ENCODE results near the gene ZKSCAN8.
A peak's percentile ranks its signal among the peaks of the same experiment; 100 is the strongest.

The ZKSCAN8 gene

DNA sequence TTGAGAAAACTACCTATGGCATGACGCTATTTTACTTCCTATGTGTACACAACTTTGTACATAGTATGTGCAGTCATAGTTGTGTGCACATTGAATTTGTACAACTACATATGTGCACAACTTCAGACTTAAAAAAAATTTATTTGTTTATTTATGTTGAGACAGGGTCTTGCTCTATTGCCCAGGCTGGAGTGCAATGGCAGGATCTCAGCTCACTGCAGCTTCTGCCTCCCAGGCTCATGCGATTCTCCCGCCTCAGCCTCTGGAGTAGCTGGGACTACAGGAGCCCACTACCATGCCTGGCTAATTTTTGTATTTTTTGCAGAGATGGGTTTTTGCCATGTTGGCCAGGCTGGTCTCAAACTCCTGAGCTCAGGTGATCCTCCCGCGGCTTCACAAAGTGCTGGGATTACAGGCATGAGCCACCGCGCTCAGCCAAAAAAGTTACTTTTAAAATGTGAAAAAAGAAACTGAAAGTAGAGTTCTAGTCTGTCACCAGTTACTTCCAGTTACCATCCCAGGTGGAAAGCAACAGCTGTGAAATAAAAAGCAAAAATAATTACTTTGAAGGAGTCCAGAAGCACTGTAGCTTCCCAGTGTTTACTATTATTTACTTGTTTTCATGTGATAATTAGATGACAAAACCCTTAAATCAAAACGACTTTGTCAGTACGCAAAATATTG, 1.7 kb upstream of the ZKSCAN8 start:
- DNase-seq (ENCODE audit: low spot score): no peak

DNA sequence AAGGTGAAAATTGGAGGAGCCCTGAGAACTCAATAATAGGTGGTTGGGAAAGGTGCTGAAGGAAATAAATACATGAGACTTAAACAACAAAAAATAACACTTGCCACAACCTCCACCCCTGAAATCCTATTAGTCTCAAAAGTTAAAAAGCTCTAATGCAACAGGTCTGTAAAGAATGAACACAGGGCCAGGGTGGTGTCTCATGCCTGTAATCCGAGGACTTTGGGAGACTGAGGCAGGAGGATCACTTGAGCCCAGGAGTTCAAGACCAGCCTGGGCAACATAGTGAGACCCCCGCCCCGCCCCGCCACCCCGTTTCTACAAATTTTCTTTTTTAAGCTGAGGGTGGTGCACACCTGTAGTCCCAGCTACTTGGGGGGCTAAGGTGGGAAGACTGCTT, 1.1 kb upstream of the ZKSCAN8 start:
- no peak for DNase-seq (ENCODE audit: low spot score)

DNA sequence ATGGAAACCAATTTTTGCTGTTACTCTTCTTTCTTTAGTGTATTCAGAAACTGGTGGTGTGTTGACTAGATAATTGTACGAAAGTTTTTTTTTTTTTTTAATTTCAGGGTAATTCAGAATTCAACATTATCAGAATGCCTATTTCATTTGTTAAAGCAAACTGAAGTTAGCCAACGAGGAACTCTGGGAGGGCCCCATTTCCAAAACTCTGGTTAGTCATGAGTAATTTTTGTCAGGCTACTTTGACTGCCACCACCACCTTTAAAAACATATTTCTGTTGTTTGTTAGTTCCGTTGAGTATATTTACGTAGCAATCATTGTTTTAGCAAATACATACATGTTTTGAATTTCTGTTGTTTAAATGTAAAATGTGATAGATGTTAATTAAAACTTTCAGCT, 763 bp downstream of the ZKSCAN8 start:
- DNase-seq (ENCODE audit: low spot score): peak; percentile 22

DNA sequence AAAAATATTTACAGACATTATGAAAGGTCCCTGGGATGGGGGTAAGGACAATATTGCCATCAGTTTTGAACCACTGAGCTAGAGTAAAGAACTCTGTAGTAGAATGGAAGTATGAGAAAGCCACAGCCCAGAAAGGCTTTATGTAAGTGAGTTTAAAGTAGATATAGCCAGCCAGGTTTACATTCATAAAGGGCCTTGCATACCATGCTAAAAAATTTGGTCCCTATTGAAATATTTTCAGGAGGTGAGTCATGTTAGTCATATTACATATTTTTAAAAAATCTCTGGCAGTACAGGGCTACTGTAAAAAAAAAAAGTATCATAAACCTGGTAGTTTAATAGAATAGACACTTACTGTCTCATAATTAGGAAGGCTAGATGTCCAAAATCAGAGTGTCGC, 3.5 kb downstream of the ZKSCAN8 start:
- DNase-seq (ENCODE audit: low spot score): no peak

DNA sequence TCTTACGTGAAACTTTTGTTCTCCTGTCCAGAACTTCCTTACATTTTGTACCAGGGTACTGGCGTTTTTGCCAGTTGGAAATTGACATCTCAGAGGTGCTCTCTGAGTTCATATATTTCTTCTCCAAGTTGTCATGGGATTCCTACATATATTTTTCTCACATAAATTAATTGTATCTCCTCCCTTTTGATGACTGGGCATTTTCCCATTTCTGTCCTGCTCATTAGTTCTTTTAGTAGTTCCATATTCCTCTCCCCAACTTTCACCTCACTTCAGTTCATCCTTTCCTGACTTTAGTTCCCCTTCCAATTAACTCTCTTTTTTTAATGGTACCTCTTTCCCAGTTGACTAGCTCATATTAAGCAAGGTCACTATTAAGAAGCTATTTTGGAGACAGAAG, 10.8 kb downstream of the ZKSCAN8 start:
- no peak for DNase-seq (ENCODE audit: low spot score)

DNA sequence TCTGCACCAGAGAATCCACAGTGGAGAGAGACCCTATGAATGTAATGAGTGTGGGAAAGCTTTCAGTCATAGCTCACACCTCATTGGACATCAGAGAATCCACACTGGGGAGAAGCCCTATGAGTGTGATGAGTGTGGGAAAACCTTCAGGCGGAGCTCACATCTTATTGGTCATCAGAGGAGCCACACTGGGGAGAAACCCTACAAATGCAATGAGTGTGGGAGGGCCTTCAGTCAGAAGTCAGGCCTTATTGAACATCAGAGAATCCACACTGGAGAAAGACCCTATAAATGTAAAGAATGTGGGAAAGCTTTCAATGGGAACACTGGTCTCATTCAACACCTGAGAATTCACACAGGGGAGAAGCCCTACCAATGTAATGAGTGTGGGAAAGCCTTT, 11.9 kb downstream of the ZKSCAN8 start:
- no peak for DNase-seq (ENCODE audit: low spot score)

DNA sequence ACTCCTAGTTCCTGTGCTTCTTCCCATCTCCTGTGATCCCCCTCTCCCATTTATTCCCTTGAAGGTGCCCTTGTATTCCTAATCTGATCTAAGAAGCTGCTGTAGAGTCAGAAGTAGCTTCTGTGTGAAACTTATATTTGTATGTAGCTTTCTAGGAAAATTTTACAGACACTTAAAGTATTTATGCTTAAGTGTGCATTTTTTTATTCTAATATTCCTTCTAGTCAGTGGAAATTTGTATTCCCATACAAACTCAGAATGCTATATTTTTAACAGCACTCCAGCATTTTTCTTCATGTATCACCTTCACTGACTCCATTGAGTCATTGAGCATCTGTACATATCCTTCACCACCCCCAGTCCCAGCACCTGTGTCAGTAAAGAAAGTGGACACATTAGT, 12.7 kb downstream of the ZKSCAN8 start:
- DNase-seq (ENCODE audit: low spot score): no peak

DNA sequence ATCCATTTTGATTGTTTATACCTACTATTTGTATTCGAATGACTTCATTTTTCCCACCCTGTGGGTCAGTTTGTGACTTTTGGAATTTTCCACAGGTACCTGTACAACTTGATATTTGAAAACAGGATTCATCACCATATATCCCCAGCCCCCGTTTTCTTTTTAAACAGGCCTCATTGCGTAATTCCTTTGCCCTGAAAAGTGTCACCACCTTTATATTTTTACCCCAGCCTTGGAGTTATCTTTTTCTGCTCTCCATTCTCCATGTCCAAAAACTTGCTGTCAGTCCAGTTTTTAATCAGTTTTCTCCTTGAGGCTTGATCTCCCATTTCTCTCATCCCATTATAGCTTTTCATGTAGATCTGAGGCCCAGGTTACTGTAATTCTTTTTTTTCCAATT, 16.6 kb downstream of the ZKSCAN8 start:
- DNase-seq (ENCODE audit: low spot score): no peak

DNA sequence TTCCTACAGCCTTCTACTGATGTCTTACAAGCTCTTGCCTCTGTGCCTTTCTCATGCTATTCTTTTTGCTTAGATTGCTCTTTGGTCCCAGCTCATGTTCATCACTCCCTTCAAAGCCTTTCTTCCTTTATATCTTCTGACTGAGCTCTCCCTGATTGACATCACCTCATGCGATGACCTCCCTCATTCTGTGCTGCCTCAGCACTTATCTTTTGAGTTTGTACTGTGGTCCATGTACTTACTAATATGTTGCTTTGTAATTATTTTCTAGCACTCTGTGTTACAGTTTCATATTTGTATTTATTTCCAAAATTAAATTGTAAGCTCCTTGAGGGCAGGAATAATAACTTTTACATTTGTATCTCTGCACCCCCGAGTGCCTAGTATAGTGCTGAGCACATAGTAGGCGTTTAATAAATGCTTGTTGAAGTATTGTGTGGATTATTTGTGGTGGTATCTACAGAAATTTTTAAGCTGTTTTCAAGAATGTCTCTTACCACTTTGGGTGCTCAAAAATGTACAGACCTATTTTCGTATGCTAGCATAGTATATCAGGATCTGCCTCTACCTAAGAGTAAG, 17.4 kb downstream of the ZKSCAN8 start:
- no peak for DNase-seq (ENCODE audit: low spot score)

DNA sequence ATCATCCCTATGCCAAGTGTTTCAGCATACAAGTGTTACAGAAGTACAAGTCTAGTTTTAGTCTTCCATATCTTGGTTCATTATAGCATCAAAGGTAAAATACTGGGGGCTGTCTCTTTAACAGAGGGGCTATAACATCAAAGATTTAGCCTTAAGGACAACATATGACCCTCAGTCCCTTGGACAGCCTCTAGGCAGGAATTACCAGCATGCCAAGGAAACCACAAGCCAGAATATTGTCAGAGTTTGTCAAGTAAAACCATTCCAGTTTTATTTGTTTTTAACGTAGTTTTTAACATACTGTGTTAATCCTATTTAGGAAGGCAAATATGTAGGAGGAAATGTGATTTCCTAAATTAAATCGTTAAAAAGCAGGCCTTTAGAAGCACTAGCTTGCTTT, 18.6 kb downstream of the ZKSCAN8 start:
- DNase-seq (ENCODE audit: low spot score): no peak

DNA sequence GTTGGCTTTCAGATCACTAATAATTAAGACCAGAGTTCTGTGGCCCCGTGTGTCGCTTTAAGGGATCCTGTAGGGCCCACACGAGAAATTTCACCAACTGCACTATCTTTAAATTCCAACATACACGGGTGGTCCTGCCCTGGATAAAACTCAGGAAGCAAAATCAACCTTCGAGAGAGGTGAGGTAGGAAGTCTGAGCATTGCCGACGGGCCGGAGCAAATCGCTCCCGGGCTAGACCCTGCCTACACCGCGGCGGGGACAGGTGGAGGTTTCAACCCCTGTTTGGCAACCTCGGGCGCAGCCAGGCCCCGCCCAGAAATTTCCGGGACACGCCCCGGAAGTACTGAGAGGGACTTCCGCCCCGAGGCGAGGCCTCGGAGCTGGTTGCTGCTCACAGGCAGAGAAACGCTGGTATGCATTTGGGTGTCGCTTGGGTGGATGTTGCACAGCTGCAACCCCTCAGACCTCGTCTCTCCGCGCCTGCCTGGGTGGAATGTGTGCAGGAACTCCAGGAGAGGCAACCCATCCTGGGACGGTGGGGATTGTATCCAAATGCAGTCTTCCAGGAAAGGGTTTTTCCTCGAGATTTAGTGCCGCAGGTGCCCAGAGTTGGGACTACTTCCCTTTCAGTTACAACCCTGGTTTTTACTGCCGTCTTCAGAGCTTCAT, 19.9 kb downstream of the ZKSCAN8 start:
- peak; percentile 72 for DNase-seq (ENCODE audit: low spot score)

DNA sequence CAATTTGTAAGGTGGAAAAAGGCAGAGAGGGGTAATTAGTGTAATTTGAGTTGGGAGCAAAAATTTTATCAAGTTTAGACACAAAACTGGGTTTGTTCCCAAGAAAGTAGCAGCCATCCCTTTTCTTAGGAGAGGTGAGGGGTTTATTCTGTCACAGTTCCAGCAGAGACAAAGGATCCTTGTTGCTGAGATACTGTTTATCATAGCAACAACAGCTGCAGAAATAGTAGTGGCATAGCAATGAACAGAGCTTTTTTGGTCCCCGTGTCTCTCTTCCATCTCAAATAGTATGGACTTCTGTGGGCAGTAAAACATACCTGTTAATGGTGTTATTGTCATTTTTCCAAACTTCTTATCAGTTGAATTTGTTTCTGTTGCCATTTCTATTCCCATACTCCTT, 23.9 kb downstream of the ZKSCAN8 start:
- no peak for DNase-seq (ENCODE audit: low spot score)

DNA sequence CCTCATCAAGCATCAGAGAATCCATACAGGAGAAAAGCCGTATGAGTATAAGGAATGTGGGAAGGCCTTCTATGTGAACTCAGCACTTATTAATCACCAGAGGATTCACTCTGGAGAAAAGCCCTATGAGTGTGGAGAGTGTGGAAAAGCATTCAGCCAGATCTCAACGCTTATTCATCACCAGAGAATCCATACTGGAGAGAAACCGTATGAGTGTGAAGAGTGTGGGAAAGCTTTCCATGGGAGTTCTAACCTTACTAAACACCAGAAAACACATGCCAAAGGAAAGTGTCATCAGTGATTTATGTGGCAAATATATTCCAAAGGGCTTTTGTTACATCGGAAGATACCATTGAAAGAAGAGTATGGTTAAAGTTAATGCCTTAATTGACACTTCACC, 25.4 kb downstream of the ZKSCAN8 start:
- peak; percentile 6 for DNase-seq (ENCODE audit: low spot score)

DNA sequence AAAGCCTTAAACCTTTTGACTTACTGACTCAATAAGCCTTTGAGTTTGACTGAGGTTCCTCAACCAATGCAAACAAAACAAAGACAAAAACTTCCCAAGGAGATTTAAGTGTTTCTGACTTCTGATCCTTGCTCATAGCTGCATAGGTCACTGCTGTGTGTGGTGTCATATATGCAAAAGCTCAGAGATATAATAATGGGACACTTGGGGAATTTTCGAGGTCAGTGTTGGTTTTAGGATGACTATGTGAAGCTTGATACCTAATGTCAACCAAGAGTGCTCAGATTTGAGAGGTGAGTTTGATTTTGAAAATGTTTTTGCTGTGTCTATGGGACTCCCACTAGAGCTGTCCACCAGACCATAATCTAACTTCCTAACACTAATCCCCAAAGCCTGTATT, 26.2 kb downstream of the ZKSCAN8 start:
- no peak for DNase-seq (ENCODE audit: low spot score)

DNA sequence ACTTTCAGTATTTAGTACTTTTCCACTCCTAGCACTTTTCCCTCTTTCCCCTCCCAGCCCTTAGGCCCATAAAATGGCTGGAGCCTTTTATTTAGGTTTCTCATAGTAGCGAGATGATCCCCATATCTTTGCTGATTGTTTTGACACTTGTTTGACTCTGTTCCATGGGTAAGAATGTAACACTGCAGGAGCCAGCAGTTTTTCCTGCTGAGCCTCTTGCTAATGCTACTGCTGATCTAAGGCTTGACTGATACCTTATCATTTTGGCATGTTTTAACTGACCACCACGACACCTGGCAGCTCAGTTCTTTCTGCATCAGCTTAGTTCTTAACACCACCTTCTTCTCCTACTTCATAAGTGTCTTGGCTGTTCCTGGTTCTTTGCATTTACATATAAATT, 29.6 kb downstream of the ZKSCAN8 start:
- no peak for DNase-seq (ENCODE audit: low spot score)

DNA sequence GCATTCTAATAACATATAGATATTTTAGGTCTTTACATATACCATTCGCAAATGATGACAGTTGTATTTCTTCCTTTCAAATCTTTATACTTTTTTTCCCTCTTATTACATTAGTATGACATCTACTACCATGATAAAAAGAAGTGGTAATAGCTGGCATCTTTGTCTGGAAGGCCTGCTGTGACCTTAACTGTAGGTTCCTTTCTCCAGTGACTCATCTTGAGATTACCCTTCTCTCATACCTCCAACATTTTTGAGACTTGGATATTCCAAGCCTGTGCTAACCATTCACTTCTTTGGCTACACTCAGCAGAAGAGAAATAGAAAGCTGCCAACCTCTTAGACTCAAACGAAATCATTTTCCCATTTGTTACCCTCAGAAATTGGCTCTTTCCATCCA, 30.3 kb downstream of the ZKSCAN8 start:
- no peak for DNase-seq (ENCODE audit: low spot score)

DNA sequence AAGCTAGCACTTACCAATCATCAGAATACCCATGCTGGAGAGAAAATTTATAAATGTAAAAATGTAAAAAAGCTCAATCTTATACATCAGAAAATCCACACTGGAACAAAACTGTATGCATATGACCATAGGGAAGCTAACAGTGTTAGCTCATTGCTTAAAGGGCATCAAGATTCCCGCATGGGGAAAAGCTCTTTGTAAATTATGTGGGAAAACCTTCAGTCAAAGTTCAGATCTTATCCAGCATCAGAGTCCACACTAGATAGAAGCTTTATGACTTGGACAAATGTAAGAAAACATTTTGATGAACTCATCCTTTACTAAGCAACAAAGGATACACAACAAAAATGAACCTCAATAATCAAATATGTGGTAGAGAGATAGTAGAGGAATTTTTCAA, 34.7 kb downstream of the ZKSCAN8 start:
- no peak for DNase-seq (ENCODE audit: low spot score)

DNA sequence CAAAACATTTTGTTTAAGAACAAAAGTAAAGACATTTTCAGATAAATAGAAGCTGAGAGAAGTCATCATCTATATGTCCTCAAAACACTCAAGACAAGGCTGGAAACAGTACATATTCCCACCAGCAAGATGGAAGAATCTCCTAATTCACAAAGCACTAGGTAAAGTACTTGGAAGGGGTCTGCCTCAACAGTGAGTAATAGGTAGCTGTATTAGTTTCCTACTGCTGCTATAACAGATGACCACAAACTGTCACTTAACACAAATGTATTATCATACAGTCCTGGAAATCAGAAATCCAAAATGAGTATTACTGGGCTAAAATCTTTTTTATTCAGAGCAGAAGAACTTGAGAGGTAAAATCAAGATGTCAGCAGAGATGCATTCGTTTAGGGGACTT, 40.6 kb downstream of the ZKSCAN8 start:
- no peak for DNase-seq (ENCODE audit: low spot score)

DNA sequence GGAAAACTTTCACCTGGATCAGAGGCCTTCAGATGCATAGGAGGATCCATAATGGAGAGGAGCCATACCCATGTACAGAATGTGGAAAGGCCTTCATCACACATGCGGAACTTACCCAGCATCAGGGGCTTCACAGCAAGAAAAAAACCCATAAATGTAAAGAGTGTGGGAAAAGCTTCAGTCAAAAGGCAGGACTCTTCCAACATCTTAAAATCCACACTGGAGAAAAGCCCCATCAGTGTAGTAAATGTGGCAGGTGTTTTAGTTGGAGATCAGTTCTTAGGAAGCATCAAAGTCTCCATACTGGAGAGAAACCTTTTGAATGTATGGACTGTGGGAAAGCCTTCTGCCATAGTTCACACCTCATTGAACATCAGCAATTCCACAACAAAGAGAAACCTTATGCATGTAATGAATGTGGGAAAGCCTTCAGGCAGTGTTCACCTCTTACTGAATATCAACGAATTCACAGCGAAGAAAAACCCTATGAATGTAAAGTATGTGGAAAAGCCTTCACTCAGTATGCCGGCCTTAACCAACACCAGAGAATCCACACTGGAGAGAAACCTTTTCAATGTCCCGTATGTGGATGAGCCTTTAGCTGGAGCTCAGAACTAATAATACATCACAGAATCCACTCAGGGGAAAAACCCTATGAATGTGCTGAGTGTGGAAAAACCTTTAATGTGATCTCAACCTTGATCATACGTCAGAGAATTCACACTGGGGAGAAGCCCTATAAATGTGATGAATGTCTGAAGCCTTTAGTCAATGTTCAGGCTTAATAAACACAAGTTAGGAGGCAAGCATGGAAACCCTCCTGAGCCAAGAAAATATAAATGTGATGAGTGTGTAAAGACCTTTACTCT, 46.7 kb downstream of the ZKSCAN8 start:
- no peak for DNase-seq (ENCODE audit: low spot score)

DNA sequence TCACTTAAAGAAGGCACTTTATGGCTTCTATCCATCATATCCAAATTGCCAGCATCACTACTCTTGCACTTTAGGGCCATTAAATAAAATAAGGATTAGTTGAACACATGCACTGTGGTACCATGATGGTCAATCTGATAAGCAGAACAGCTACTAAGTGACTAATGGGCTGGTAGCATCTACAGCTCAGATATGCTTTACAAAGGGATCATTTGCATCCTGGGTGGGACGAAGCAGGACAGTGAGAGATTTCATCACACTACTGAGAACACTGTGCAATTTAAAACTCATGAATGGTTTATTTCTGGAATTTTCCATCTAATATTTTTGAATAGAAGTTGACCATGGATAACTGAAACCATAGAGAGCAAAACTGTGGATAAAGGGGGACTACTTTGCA, 58.3 kb downstream of the ZKSCAN8 start:
- DNase-seq (ENCODE audit: low spot score): no peak

DNA sequence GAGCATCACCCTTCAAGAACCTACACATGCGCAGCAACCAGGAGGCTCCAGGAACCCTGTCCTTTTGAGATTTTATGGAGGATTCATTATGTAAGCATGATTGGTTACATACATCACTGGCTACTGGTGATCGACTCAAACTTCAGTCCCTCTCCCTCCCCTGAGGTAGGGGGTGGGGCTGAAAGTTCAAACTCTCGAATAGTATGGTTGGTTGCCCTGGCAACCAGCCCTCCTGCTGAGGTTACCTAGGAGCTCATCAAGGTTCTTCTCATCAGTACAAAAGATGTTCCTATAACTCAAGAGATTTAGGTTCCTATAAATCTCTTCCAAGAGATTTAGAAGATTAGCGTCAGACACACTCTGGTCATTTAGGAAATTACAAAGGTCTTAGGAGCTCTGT, 61.5 kb downstream of the ZKSCAN8 start:
- no peak for DNase-seq (ENCODE audit: low spot score)

DNA sequence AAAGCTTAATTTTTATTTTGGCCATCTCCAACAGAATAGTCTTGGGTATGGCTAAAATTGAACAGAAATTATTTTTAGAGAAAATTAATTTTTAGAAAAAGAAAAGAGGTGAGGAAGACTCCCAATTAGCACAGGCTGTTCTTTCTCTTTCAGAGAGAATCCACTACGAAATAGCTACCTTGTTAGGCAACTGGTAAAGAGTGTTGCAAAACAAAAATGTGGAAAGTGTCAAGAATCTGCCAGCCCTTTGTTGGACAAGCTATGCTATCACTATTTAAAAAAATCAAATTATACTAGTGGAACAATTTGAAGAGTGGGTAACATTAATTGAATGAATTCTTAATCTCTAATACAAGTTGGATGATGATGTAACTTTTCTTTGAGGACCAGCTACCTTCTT, 64.2 kb downstream of the ZKSCAN8 start:
- no peak for DNase-seq (ENCODE audit: low spot score)

DNA sequence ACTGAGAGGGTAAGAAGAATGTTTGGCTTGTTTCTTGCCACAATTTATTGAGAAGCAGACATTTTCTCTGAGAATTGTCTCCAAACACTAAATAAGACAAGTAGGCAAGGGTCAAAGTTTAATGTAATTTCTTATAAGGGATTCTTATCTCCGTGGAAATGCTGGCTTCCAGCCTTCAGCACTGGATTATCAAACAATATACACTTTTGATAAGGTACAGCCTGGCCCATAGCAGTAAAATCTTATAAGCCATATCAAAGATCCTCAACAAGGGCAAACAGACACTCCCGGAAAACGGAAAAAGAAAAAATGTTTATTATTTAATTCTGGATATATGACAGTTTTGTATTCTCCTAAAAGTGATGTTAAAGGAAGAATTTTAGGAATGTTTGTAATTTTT, 64.8 kb downstream of the ZKSCAN8 start:
- DNase-seq (ENCODE audit: low spot score): no peak
